Measurements from ENCODE around the gene SCD.
A peak's percentile ranks its signal among the peaks of the same experiment; 100 is the strongest.
"Not testable (repeated sequence)": the region's sequence is repeated elsewhere in the genome, so short reads cannot be mapped to it uniquely, and the experiment has no call there.

The SCD gene

GRCh38 chr10:100362570-100363496 is 15.8 kb downstream of the SCD start:
- no peak for DNase-seq (ENCODE audit: low read depth)

- no peak for DNase-seq (ENCODE audit: low read depth)
Observed at GRCh38 chr10:100364175-100364574, 17.1 kb downstream of the SCD start.

- DNase-seq (ENCODE audit: low read depth) = no peak
Observed at GRCh38 chr10:100364735-100365391, 17.8 kb downstream of the SCD start.

- DNase-seq (ENCODE audit: low read depth) = no peak
Observed at GRCh38 chr10:100368721-100369120, 21.7 kb downstream of the SCD start.

- DNase-seq (ENCODE audit: low read depth) = peak; percentile 84
Observed at GRCh38 chr10:100370714-100371481, 23.9 kb downstream of the SCD start.

- DNase-seq (ENCODE audit: low read depth) = no peak
Observed at GRCh38 chr10:100371482-100372027, 24.5 kb downstream of the SCD start.

GRCh38 chr10:100372415-100373297 is 25.6 kb downstream of the SCD start:
- DNase-seq (ENCODE audit: low read depth) = no peak

- DNase-seq (ENCODE audit: low read depth) = peak; percentile 99
Observed at GRCh38 chr10:100373298-100374199, 26.5 kb downstream of the SCD start.

- no peak for DNase-seq (ENCODE audit: low read depth)
Observed at GRCh38 chr10:100374200-100374655, 27.2 kb downstream of the SCD start.

GRCh38 chr10:100374677-100375353 is 27.8 kb downstream of the SCD start:
- not testable (repeated sequence) for DNase-seq (ENCODE audit: low read depth)

GRCh38 chr10:100376656-100377055 is 29.6 kb downstream of the SCD start:
- DNase-seq (ENCODE audit: low read depth) = not testable (repeated sequence)

GRCh38 chr10:100377830-100378229 is 30.8 kb downstream of the SCD start:
- no peak for DNase-seq (ENCODE audit: low read depth)

GRCh38 chr10:100380400-100380799 is 33.4 kb downstream of the SCD start:
- DNase-seq (ENCODE audit: low read depth) = no peak

GRCh38 chr10:100382553-100382952 is 35.5 kb downstream of the SCD start:
- DNase-seq (ENCODE audit: low read depth) = no peak

GRCh38 chr10:100383251-100383650 is 36.2 kb downstream of the SCD start:
- DNase-seq (ENCODE audit: low read depth) = no peak

GRCh38 chr10:100391163-100392002 is 44.4 kb downstream of the SCD start:
- DNase-seq (ENCODE audit: low read depth) = no peak

GRCh38 chr10:100392686-100393003 is 45.6 kb downstream of the SCD start:
- DNase-seq (ENCODE audit: low read depth) = no peak

- DNase-seq (ENCODE audit: low read depth) = no peak
Observed at GRCh38 chr10:100395626-100396025, 48.6 kb downstream of the SCD start.

- DNase-seq (ENCODE audit: low read depth) = no peak
Observed at GRCh38 chr10:100396605-100397004, 49.6 kb downstream of the SCD start.

Measured in stromal cell of bone marrow (primary cell).